Limb (tissue), 2 donors: Measurements from ENCODE around the gene PATL1.
"Not testable (repeated sequence)": the region's sequence is repeated elsewhere in the genome, so short reads cannot be mapped to it uniquely, and the experiment has no call there.

ENCODE experiments used
- DNase-seq, 2 donors: peaks; one replicate each; pipeline ENCODE4 v3.0.0-alpha.2; 2016; ENCODE audit errors: extremely low spot score in 2 of 2

Gene PATL1, protein sequence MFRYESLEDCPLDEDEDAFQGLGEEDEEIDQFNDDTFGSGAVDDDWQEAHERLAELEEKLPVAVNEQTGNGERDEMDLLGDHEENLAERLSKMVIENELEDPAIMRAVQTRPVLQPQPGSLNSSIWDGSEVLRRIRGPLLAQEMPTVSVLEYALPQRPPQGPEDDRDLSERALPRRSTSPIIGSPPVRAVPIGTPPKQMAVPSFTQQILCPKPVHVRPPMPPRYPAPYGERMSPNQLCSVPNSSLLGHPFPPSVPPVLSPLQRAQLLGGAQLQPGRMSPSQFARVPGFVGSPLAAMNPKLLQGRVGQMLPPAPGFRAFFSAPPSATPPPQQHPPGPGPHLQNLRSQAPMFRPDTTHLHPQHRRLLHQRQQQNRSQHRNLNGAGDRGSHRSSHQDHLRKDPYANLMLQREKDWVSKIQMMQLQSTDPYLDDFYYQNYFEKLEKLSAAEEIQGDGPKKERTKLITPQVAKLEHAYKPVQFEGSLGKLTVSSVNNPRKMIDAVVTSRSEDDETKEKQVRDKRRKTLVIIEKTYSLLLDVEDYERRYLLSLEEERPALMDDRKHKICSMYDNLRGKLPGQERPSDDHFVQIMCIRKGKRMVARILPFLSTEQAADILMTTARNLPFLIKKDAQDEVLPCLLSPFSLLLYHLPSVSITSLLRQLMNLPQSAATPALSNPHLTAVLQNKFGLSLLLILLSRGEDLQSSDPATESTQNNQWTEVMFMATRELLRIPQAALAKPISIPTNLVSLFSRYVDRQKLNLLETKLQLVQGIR

DNA sequence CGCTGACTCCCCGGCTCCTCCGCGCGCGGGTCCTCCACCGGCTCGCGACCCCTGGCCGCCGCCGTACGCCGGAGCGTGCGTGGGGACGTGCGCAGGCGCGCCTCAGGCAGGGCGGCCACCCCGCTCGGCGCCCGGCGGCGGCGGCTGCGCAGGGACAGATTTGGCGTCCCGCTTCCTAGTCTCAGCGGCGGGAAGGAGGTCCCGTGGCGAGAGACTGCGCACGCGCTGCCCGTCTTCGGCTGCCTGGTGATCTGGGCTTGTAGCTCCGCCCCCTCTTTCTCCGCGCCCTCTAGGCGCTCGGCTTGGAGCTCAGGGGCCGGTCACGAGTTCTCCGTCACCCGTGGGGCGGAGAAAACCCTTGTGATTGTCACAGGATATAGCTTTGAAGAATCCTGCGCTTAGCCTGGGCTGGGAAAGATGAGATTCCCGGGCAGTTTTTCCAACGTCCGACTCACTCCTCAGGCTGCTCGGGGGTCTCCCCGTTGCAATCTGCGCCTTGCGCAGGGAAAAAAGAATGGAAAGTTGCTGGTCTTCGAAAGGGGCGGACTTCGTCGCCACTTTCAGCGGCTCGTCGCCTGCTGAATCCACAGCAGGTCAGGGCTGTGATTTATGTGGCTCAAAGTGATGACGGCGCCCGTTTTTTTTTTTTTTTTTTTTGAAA is at the start of gene PATL1:
Gene PATL1, minus strand, starts transcription at position 88 of the 661 bp plus-strand sequence. CDS start 142 bp downstream, outside the sequence.
- peak; percentile 98 to 99 for DNase-seq

DNA sequence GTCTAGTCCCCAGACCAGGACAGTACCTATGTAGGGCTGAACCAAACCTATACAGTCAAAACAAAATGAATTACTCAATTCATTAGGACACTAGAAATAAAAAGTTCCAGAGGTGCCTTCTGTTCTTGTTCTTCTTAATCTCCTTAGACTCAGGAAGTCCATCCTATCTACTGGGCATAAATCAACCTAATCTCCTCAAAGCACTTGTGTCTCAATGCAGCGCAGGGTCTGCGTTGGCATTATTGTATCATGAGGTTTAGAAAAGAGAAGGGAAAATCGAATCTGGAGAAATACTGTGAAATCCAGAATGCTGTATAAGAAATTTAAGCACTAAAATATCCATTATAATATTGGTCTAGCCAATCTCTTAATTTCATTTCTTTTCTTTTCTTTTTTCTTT is 47.2 kb upstream of the PATL1 start:
- no peak for DNase-seq

DNA sequence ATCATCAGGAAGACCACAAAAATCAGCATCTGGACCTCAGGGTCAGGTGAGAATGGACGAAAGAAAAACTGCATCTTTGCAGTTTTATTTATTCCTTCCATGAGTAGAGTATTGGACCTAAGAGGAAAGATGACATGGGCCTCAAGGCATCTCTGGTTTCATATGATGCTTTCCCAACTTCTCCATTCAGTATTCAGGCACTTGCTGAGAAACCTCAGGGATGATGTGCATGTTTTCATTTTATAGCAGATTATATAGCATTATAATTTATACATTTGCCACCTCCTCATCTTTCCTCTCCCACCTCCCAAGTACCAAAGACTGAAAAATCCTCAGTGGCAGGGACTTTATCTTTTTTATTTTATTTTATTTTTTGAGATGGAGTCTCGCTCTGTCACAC is 44.9 kb upstream of the PATL1 start, which contains the start of gene OR10V1:
Gene OR10V1, minus strand, starts transcription at position 101 of the 400 bp plus-strand sequence. Its CDS starts 0 bp downstream, at position 101.
- DNase-seq: no peak

DNA sequence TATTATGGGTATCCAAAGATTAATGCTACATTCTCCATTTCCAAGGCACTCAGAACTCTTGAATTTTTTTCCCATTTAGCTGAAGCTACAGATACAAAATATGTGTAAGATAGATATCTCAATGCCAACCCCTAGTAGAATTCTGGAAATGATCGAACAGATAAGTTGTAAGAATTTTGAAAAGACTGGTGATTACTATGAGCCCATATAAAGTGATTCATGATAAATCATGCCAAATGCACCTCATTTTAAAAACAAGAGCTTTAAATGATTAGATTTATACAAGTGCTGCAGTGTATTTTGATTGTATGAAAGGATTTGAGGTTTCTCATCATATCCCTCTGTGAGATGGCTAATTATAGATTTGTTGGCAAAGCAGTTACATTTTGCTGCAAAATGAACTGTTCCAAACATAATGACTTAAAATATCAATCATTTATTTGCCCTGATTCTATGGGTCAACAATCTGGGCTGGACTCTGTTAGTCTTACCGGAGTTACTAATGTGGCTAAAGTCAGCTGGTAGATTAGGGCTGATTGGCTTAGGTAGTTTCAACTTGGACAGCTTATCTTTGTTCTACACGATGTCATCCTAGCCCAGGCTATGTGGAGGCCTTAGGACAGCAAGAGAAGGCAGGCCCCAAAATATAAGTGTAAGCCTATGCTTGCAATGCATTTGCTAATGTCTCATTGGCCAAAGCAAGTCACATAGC is 41.5 kb upstream of the PATL1 start:
- no peak for DNase-seq

DNA sequence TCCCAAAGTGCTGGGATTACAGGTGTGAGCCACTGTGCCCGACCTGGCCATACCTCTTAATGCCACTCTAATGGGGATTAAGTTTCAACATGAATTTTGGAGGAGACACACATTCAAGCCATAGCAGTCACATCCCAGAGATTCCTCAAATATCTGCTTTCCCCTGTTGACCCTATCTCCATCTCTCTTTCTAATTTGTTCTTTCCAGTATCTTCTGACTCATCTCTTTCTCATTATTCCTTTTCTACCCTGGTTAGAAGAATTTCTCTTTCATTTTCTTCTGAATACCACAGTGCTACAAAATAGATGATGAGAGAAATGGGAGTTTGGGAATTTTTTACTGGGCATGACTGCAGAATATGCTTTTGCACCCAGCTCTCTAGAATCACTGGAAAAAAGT is 39.7 kb upstream of the PATL1 start:
- no peak for DNase-seq

DNA sequence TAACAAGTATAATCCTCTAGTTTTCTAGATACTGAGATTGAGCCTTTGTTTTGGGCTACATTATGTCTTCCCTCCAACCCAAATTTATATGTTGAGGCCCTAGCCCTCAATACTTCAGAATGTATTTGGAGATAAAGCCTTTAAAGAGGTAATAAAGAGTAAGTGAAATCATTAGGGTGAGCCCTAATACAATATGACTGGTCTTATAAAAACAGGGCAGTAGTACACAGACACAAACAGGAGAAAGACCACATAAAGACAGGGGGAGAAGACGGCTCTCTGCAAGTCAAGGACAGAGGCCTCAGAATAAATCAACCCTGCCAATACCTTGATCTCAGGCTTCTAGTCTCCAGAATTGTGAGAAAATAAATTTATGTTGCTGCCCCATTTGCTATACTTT is 38.5 kb upstream of the PATL1 start:
- DNase-seq: no peak

DNA sequence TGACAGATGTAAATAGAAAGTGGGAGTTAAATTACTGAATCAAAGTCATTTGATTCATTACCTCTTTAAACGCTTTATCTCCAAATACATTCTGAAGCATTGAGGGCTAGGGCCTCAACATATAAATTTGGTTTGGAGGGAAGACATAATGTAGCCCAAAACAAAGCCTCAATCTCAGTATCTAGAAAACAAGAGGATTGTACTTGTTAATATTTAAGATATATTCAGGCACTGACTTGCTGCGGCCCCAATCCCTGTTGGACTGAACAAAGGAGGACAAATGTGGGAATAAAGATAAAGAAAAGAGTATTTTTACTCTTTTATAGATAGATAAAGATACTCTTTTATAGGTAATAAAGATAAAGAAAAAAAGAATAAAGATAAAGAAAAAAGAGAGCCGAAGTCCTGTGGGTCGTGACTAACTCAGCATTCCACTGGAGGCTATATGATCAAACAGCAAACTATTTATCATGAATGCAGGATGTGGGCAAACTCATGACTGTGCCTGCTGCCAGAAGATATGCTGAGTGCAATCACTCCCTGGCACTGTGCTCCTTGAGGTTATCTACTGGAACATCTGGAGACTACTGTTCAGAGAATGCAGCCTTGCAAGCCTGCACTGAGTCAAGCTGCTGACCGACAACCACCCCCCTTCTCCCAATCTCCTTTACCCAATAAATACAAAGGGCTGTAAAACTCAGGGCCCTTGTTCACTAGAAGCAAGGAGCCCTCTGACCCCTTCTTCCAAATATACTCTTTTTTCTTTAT is 37.9 kb upstream of the PATL1 start:
- no peak for DNase-seq

DNA sequence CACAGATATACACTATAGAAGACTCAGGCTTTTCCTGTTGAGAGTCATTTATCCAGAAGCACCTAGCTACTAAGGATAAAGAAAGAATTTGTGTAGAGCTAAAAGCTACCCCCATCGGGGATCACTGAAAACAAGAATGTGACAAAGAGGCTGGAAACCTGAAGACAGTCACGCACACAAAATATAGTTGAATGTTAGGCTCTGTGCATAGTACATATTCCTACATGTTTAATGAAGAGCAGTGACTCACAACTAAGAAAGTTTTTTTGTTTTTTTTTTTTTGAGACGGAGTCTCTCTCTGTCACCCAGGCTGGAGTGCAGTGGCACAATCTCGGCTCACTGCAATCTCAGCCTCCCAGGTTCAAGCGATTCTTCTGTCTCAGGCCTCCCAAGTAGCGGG is 36.5 kb upstream of the PATL1 start:
- DNase-seq: no peak

DNA sequence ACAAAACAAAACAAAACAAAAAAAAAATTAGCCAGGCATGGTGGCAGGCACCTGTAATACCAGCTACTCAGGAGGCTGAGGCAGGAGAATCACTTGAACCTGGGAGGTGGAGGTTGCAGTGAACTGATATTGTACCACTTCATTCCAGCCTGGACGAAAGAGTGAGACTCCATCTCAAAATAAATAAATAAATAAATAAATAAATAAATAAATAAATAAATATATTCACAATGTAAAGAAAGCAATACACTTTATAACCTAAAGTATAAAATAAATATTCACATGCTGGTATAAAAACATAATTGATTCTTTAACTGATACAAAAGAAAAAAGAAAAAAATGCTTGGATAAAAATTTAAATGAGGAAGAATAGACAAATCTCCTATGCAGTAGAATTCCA is 34.7 kb upstream of the PATL1 start:
- not testable (repeated sequence) for DNase-seq

DNA sequence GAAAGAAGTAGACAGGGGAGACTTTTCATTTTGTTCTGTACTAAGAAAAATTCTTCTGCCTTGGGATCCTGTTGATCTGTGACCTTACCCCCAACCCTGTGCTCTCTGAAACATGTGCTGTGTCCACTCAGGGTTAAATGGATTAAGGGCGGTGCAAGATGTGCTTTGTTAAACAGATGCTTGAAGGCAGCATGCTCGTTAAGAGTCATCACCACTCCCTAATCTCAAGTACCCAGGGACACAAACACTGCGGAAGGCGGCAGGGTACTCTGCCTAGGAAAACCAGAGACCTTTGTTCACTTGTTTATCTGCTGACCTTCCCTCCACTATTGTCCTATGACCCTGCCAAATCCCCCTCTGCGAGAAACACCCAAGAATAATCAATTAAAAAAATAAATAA is 31.3 kb upstream of the PATL1 start:
- not testable (repeated sequence) for DNase-seq

DNA sequence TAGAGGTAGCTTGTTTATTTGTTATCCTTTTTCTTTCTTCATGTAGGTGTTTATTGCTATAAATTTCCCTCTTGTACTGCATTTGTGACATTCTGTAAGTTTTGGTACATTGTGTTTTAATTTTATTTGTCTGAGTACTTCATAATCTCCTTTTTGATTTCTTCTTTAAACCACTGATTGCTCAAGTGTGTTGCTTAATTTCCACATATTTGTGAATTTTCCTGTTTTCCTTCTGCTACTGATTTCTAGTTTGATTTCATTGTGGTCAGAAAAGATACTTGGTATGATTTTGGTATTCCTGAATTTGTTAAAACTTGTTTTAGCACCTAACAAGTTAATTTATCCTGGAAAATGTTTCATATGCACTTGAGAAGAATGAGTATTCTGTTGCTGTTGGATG is 29.7 kb upstream of the PATL1 start:
- no peak for DNase-seq

DNA sequence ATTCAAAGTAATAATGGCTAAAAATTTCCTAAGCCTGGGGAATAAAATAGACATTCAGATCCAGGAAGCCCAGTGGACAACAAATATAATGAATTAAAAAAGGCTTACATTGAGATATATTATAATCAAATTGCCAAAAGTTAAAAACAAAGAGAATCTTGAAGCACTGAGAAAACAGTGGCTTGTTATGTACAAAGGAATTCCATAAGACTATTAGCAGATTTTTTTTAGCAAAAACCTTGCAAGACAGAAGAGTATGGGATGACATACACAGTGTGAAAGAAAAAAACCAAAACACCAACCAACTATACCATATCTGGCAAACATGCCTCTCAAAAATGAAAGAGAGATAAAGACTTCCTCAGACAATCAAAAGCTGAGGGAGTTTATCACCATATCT is 24.1 kb upstream of the PATL1 start:
- DNase-seq: no peak

DNA sequence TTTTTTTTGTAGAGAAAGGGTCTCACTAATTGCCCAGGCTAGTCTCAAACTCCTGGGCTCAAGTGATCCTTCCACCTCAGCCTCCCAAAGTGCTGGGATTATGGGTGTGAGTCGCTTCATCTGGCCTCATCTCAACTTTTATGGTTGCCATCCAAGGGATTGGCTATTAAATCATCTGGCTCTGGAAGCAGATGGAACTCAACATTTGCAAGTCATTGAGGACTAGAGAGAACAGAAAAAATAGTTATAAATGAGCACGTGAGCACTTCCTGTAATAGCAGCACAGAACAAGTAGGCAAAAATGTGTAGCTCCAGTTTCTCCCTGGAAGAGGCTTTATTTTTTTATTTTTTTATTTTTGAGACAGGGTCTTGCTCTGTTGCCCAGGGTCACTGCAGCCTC is 22.3 kb upstream of the PATL1 start:
- DNase-seq: no peak

DNA sequence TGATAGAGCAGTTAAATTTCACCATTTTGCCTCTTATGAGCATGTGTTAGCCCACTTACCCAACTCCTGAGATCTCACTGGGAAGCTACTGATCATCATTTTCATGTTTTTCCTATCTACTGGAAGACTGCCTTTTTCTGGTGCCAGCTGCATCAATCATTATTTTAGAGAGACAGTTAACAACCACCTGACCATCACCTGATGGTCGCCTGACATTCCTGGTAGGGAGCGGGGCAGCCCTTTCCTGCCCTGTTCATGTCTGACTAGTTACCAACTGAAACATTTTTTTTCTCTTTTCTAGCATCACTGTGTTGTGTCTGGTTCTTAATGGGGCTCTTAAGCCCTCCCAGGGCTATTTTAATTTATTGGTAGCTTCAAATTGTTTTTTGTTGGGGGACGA is 20.2 kb upstream of the PATL1 start:
- DNase-seq: no peak

DNA sequence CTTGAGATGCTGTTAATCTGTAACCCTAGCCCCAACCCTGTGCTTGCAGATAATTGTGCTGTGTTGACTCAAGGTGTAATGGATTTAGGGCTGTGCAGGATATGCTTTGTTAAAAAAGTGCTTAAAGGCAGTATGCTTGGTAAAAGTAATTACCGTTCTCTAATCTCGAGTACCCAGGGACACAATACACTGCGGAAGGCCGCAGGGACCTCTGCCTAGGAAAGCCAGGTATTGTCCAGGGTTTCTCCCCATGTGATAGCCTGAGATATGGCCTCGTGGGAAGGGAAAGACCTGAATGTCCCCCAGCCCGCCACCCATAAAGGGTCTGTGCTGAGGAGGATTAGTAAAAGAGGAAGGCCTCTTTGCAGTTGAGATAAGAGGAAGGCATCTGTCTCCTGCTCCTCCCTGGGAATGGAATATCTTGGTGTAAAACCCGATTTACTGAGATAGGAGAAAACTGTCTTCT is 12.5 kb upstream of the PATL1 start:
- not testable (repeated sequence) for DNase-seq

DNA sequence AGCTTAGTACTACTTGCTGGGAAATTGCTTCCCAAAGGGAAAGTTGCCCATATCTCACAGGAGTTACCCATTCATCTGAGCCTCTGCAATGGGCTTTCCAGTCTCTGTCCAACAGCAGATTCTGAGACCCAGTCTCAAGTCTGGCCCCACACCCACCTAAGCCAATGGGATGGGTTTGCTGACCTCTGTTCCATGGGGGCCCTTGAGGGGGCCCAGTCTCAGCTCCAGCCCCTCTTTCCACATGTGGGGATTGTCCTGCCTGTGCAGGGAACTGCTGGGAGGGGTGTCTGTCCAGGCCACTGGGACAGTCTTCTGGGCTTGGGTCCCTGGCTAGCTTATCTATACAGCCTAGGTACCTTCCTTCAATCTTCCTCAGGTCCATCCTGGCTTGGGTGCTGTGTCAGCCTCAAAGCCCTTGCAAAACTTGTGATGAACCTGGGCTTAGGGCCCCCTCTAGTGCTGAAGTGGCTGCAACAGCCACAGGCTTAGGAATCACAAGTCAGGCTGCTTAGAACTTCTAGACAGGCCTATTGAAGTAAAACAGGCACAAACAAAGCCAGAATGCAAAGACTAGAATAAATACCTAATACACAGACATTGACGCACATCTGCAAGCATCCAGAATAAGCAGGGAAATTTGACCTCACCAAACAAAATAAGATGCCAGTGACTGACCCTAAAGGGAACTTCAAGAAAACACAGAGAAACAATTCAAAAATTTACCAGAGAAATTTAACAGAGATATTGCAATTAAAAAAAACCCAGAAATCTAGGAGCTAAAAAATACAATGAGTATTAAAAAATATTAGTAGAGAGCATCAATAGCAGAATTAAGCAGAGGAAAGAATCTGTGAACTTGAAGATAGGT is 11.7 kb upstream of the PATL1 start:
- peak; percentile 64 to 66 for DNase-seq

DNA sequence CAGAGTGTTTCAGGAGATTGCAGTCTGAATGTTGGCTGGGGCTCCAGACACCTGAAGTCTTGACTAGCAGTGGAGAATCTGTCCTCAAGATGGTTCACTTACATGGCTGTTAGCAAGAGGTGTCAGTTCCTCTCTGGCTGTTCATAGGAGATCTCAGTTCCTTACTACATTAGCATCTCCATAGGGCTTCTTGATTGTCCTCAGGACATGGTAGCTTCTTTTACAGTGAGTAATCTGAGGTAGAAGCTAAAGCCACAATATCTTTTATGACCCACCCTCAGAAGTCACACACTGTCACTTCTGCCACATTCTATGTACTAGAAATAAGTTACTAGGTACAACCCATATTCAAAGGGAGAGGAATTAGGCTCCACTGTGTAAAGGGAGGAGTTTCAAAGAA is 10.5 kb upstream of the PATL1 start:
- DNase-seq: no peak

DNA sequence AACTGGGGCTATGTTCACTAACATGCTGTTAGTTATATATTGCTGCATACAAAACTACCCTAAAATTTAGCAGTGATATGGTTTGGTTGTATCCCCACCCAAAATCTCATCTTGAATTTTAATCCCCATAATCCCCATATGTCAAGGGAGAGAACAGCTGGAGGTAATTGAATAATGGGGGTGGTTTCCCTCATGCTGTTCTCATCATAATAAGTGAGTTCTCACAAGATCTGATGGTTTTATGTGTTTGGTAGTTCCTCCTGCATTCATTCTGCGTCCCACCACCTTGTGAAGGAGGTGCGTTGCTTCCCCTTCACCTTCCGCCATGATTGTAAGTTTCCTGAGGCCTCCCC is 10.0 kb upstream of the PATL1 start:
- no peak for DNase-seq

DNA sequence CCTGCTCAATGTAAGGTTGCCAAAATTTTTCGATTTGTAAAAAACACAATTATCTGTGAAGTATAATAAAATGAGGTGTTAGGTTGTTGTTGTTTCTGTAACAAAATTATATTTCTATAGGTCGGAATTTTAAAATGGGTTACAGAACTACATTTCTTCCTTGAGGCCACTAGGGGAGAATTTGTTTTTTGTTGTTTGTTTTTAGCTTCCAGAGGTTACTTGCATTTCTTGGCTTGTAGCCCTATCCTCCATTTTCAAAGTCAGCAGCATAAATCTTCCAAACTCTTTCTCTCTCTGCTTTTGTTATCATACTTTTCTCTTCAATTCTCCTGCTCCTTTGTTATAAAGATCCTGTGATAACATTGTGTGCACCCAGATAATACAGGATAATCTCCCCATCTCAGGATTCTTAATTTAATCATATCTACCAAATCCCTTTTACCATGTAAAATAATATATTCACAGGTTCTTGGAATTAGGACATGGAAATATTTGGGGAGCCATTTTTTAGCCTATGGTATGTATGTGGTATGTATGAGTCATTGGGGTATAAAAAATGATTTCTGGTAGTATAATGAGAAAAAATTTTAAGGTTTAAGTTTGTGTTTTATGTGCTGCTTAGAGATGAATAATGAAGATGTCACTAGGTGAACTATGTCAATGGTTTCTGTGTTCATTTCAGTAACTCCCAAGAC is 9.4 kb upstream of the PATL1 start:
- DNase-seq: no peak
